GM23248 (cell line): Measurements from ENCODE around the gene TOPAZ1. TPM values are rescaled to one million over a fixed set of nuclear protein-coding genes. Genes with fewer than 3 reads are reported as not detected.

Experiments
- DNase-seq: peaks from one replicate; pipeline ENCODE4 v3.0.0-alpha.2; 2015
- H2AFZ ChIP-seq: fragments of 200-600 bp; sonication (generic); 2 replicates; pipeline ENCODE4 v1.6.1; 2016; ENCODE audit warnings: antibody characterized with exemption
- H3F3A ChIP-seq: fragments of 200-600 bp; sonication (generic); 2 replicates; pipeline ENCODE4 v1.6.1; 2016; ENCODE audit warnings: mild to moderate bottlenecking, antibody characterized with exemption, mixed run types; ENCODE audit not compliant: insufficient read depth
- H3K27ac ChIP-seq: fragments of 200-600 bp; sonication (generic); 2 replicates; pipeline ENCODE4 v1.5.1; 2016; ENCODE audit warnings: mild to moderate bottlenecking
- H3K27me3 ChIP-seq: fragments of 200-600 bp; sonication (generic); replicated peaks from 2 replicates; pipeline ENCODE4 v1.6.1; 2016; ENCODE audit warnings: mild to moderate bottlenecking; ENCODE audit not compliant: insufficient read depth
- H3K36me3 ChIP-seq: fragments of 200-600 bp; sonication (generic); 2 replicates; pipeline ENCODE4 v1.6.1; 2016; ENCODE audit warnings: low read depth, mild to moderate bottlenecking
- H3K4me1 ChIP-seq: fragments of 200-600 bp; sonication (generic); 2 replicates; pipeline ENCODE4 v1.6.1; 2016; ENCODE audit warnings: mild to moderate bottlenecking; ENCODE audit not compliant: insufficient read depth
- H3K4me2 ChIP-seq: fragments of 200-600 bp; sonication (generic); one replicate; pipeline ENCODE4 v1.6.1; 2016; ENCODE audit warnings: mild to moderate bottlenecking; ENCODE audit not compliant: unreplicated experiment
- H3K4me3 ChIP-seq: fragments of 200-600 bp; sonication (generic); 2 replicates; pipeline ENCODE4 v1.5.1; 2016; ENCODE audit warnings: mild to moderate bottlenecking
- H3K79me2 ChIP-seq: fragments of 200-600 bp; sonication (generic); 2 replicates; pipeline ENCODE4 v1.6.1; 2016; ENCODE audit warnings: mild to moderate bottlenecking; ENCODE audit not compliant: insufficient read depth
- H3K9ac ChIP-seq: fragments of 200-600 bp; sonication (generic); 2 replicates; pipeline ENCODE4 v1.6.1; 2016; ENCODE audit warnings: mild to moderate bottlenecking
- H3K9me2 ChIP-seq: fragments of 200-600 bp; sonication (generic); 2 replicates; pipeline ENCODE4 v1.6.1; 2016; ENCODE audit warnings: mixed run types, mild to moderate bottlenecking, moderate library complexity; ENCODE audit not compliant: insufficient read depth
- H3K9me3 ChIP-seq: fragments of 200-600 bp; sonication (generic); one replicate; pipeline ENCODE4 v1.6.1; 2017; ENCODE audit warnings: low read depth
- H4K20me1 ChIP-seq: fragments of 200-600 bp; sonication (generic); 2 replicates; pipeline ENCODE4 v1.6.0; 2016; ENCODE audit not compliant: insufficient read depth
- EZH2 ChIP-seq: fragments of 200-600 bp; sonication (generic); IDR thresholded peaks from 2 replicates; pipeline ENCODE4 v1.6.1; 2018; ENCODE audit warnings: antibody characterized with exemption, mild to moderate bottlenecking; ENCODE audit not compliant: insufficient read depth, poor library complexity, severe bottlenecking
- EZH2phosphoT487 ChIP-seq: fragments of 200-600 bp; sonication (generic); IDR thresholded peaks from 2 replicates; pipeline ENCODE4 v1.6.1; 2018; ENCODE audit warnings: antibody characterized with exemption, moderate library complexity, mild to moderate bottlenecking, low read depth; ENCODE audit not compliant: insufficient read depth
- whole genome bisulfite sequencing, 2 experiments: methylation state at CpG; one replicate each; pipeline ENCODE4 v1.1.6; 2015 to 2017; ENCODE audit warnings: low lambda C conversion rate in 2 of 2, low coverage in 1 of 2; ENCODE audit errors: missing lambda C conversion rate in 2 of 2; 5-methylcytosine and 5-hydroxymethylcytosine counted together
- in situ Hi-C: fragments of 300-500 bp; cut with MboI; formaldehyde crosslinking; loops from 2 replicates; pipeline ENCODE4 v1.15.0; 2020
- polyA plus RNA-seq: library from polyadenylated mRNA; unstranded; fragments of >200 nt; fragmentation: Nextera tagmentation; extraction: Ambion mirVana; gene quantifications from 2 replicates; pipeline ENCODE4 v1.2.1, GENCODE V29; 2016
- total RNA-seq: library from RNA; depleted of rRNA; stranded (reverse); fragments of >200 nt; shearing (Covaris generic); gene quantifications from 2 replicates; pipeline ENCODE4 v1.2.3, GENCODE V29; 2014

TOPAZ1 gene
- total and polyA plus RNA-seq, 2 experiments from 2014 or later = not detected

DNA sequence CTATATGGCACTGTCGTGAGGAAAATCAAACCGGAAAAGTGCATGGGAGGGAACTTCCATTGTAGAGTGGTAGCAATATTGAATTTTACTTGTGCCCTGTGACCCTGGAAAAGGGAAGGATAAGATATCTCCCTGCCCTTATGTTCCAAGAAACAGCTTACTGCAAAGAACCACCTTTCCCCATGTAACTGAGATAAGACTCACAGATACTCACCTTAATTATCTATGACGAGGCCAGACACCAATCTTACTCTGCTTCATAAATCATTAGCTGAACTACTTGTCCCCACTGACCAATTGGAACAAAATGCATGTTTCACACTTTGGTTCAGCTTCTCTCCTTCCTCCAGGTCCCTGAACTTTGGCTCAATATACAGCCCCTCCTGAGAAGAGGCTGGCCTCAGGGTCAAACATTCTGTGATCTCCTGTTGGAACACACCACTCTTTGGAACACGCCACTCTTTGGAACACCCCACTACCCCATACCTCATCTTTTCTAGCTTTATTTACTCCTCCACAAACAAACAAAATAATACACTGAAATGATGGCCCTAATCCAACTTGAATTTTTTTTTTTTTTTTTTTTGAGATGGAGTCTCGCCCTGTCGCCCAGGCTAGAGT, 6.9 kb upstream of the TOPAZ1 start:
- Histone ChIP-seq H3K27me3 (no peaks in the 10 kb centered on the region), H2AFZ (no peak overlapping the region), H3K9me3 (no peaks in the 10 kb centered on the region), H3F3A (no peaks in the 10 kb centered on the region), H3K4me2 (no peak overlapping the region), H3K9me2 (no peaks in the 10 kb centered on the region), H3K4me1 (0 out of 2 replicates have a peak, but pooled peaks cover 2% of the 10 kb centered on the region), H3K36me3 (no peaks in the 10 kb centered on the region), H3K79me2 (no peaks in the 10 kb centered on the region), H3K9ac (no peak overlapping the region), H3K4me3 (no peak overlapping the region), H4K20me1 (no peaks in the 10 kb centered on the region), H3K27ac (no peak overlapping the region)
- WGBS, 2 experiments = 57 to 65% methylated on average over 6 of the region's 6 CpGs
- TF ChIP-seq EZH2phosphoT487 (no peak), EZH2 (no peak)
- in situ Hi-C loops = no loop called here
- no peak for DNase-seq

DNA sequence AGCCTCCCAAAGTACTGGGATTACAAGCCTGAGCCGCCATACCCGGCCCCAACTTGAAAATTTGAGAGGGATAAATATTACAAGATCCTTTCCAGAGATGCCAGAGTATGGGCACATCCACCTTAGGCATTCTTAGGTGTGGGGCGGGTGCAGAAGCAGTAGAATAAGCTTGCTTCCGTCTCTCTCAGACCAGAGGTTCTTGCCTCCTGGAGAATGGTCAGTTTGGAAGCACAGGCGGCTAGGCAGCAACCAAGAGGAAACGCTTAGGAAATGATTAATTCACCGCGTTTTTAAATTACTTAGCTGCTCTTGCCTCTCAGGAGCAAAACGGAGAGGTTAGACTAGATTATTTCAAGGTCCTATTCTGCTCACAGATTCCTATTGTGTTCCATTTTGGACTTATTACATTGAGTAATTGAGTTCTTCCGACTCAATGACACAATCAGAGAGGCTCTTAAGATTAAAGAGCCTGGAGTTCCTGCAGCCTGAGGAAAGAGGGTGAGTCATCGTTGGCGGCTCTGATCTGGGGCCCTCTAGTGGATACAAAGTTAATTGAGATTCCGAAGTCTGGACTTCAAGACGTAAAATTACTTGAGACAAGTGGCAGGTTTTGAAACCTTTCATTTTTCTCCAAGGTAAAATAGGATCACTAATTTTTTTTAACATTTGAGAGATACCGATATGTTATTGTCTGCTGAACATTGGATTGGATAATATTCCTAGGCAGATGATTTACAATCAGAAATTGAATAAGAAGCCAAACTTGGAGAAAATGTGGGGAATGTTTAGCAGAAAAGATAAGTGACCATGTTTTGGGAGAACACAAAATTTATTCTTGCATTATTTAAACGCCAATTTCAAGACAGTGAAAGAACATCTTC, 5.8 kb upstream of the TOPAZ1 start:
- 49 to 51% methylated on average over 16 of the region's 16 CpGs for WGBS, 2 experiments
- H3K36me3 ChIP-seq = no peaks in the 10 kb centered on the region
- in situ Hi-C loops = no loop called here
- no peak overlapping the region for H3K4me2 ChIP-seq
- H3K79me2 ChIP-seq = no peaks in the 10 kb centered on the region
- H3K9me3 ChIP-seq = no peaks in the 10 kb centered on the region
- no peak for TF ChIP-seq EZH2
- TF ChIP-seq EZH2phosphoT487 = no peak
- no peaks in the 10 kb centered on the region for H3F3A ChIP-seq
- no peak overlapping the region for H3K9ac ChIP-seq
- H3K9me2 ChIP-seq = no peaks in the 10 kb centered on the region
- no peaks in the 10 kb centered on the region for H4K20me1 ChIP-seq
- H3K27me3 ChIP-seq = no peaks in the 10 kb centered on the region
- H3K4me3 ChIP-seq = no peak overlapping the region
- DNase-seq = peak; percentile 92
- H3K27ac ChIP-seq = no peak overlapping the region
- 0 out of 2 replicates have a peak, but pooled peaks cover 2% of the 10 kb centered on the region for H3K4me1 ChIP-seq
- no peak overlapping the region for H2AFZ ChIP-seq

DNA sequence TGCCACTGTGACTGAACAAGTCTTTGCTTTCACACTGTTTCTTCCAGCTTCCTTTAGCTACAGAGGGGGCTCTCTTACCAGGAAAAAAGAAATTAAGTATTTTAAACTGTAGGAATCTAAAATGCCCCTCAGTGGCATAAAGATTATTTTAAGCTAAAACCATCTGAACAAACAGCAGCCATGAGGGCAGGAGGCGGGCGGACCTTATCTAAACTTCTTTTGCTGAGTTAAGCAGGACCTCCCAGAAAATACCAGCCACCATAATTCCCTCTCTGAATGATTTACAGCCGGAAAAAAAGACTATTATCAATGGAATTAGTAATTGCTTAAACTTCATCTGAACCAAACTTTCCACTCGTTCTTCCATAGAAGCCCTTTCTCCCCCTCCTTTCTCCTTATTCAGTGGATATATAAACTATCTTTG, 5.2 kb upstream of the TOPAZ1 start:
- WGBS, 2 experiments = 61 to 63% methylated on average over 4 of the region's 4 CpGs
- no peak overlapping the region for H3K4me3 ChIP-seq
- no peaks in the 10 kb centered on the region for H3F3A ChIP-seq
- no peaks in the 10 kb centered on the region for H3K9me2 ChIP-seq
- H3K4me1 ChIP-seq = 0 out of 2 replicates have a peak, but pooled peaks cover 2% of the 10 kb centered on the region
- no peaks in the 10 kb centered on the region for H3K9me3 ChIP-seq
- H3K4me2 ChIP-seq = no peak overlapping the region
- TF ChIP-seq EZH2 = no peak
- no peak for DNase-seq
- in situ Hi-C loops = no loop called here
- H3K27me3 ChIP-seq = no peaks in the 10 kb centered on the region
- no peaks in the 10 kb centered on the region for H3K79me2 ChIP-seq
- no peak overlapping the region for H2AFZ ChIP-seq
- no peaks in the 10 kb centered on the region for H4K20me1 ChIP-seq
- no peaks in the 10 kb centered on the region for H3K36me3 ChIP-seq
- H3K27ac ChIP-seq = no peak overlapping the region
- no peak overlapping the region for H3K9ac ChIP-seq

DNA sequence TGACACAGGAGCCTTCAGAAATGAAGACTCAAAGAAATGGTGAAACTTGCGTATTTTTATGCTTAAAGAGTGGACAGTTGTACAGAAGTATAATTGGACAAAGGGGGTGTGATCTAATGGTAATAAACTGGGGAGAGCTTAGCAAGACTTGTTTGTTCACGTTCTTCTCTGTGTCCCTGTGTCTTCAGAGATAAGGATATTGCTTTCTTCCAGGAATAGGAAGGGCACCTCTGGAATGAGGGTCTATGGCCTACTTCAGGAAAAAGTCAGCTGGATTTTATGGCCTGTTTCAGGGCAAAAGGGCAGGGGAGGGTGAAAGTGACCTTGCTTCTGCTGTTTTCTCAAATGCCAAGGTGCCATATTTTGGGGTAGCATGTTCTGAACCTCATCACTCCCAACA, 4.5 kb upstream of the TOPAZ1 start:
- Histone ChIP-seq H3K27me3 (no peaks in the 10 kb centered on the region), H3K4me2 (no peak overlapping the region), H3K9me3 (no peaks in the 10 kb centered on the region), H3K27ac (no peak overlapping the region), H3K4me3 (no peak overlapping the region), H3K9me2 (no peaks in the 10 kb centered on the region), H2AFZ (no peak overlapping the region), H3F3A (no peaks in the 10 kb centered on the region), H3K36me3 (no peaks in the 10 kb centered on the region), H3K79me2 (no peaks in the 10 kb centered on the region), H3K4me1 (0 out of 2 replicates have a peak, but pooled peaks cover 2% of the 10 kb centered on the region), H3K9ac (no peak overlapping the region), H4K20me1 (no peaks in the 10 kb centered on the region)
- WGBS, 2 experiments = 59 to 61% methylated on average over 2 of the region's 2 CpGs
- TF ChIP-seq EZH2phosphoT487 (no peak), EZH2 (no peak)
- no peak for DNase-seq
- in situ Hi-C loops = no loop called here
